SK-N-SH treated with all-trans-retinoic acid at 6 μM for 48 hours (cell line): ENCODE measurements around the gene VDAC1.

Experiments used
- ATAC-seq: fragments of 200-7000 bp; cut with Tn5 transposase; 3 replicates; pipeline ENCODE4 v1.9.1; 2020; ENCODE audit warnings: mild to moderate bottlenecking, moderate library complexity
- ARNTL ChIP-seq: fragments of 450-650 bp; formaldehyde crosslinking; IDR thresholded peaks from 2 replicates; pipeline ENCODE4 v1.5.0; 2020; ENCODE audit warnings: low read depth, mild to moderate bottlenecking, moderate library complexity, borderline replicate concordance
- BACH2 ChIP-seq: fragments of 250-450 bp; sonication (Bioruptor Pico); IDR thresholded peaks from 2 replicates; pipeline ENCODE4 v1.9.0; 2021; ENCODE audit warnings: mild to moderate bottlenecking, borderline replicate concordance
- CSDC2 ChIP-seq: fragments of 250-450 bp; sonication (Bioruptor Pico); IDR thresholded peaks from 2 replicates; pipeline ENCODE4 v1.5.0; 2020; ENCODE audit warnings: mild to moderate bottlenecking, moderate library complexity
- ESRRG ChIP-seq: fragments of 250-450 bp; sonication (Bioruptor Pico); IDR thresholded peaks from 2 replicates; pipeline ENCODE4 v1.6.1; 2021; ENCODE audit warnings: mild to moderate bottlenecking
- GLIS3 ChIP-seq: fragments of 250-450 bp; sonication (Bioruptor Pico); IDR thresholded peaks from 2 replicates; pipeline ENCODE4 v1.5.0; 2020; ENCODE audit warnings: mild to moderate bottlenecking, moderate library complexity
- ISL1 ChIP-seq: fragments of 250-450 bp; sonication (Bioruptor Pico); IDR thresholded peaks from 2 replicates; pipeline ENCODE4 v2.1.2; 2022; ENCODE audit warnings: mild to moderate bottlenecking, moderate library complexity
- OSR1 ChIP-seq: fragments of 250-450 bp; sonication (Bioruptor Pico); IDR thresholded peaks from 2 replicates; pipeline ENCODE4 v1.8.0; 2022; ENCODE audit warnings: moderate library complexity, mild to moderate bottlenecking, inconsistent platforms
- POU6F1 ChIP-seq: fragments of 250-450 bp; sonication (Bioruptor Pico); IDR thresholded peaks from 2 replicates; pipeline ENCODE4 v1.8.0; 2021; ENCODE audit warnings: low read depth, mild to moderate bottlenecking, moderate library complexity, borderline replicate concordance
- PPARA ChIP-seq: fragments of 250-450 bp; sonication (Bioruptor Pico); IDR thresholded peaks from 2 replicates; pipeline ENCODE4 v1.5.0; 2020; ENCODE audit warnings: mild to moderate bottlenecking, borderline replicate concordance
- RARB ChIP-seq: fragments of 250-450 bp; sonication (Bioruptor Pico); IDR thresholded peaks from 2 replicates; pipeline ENCODE4 v1.8.0; 2021; ENCODE audit warnings: mild to moderate bottlenecking, moderate library complexity
- SNAI2 ChIP-seq: fragments of 250-450 bp; sonication (Bioruptor Pico); IDR thresholded peaks from 2 replicates; pipeline ENCODE4 v1.5.0; 2020; ENCODE audit warnings: mild to moderate bottlenecking, moderate library complexity
- TCF4 ChIP-seq: fragments of 250-450 bp; sonication (Bioruptor Pico); IDR thresholded peaks from 2 replicates; pipeline ENCODE4 v1.8.0; 2021; ENCODE audit warnings: mild to moderate bottlenecking, moderate library complexity, borderline replicate concordance
- TOX ChIP-seq: fragments of 250-450 bp; sonication (Bioruptor Pico); IDR thresholded peaks from 2 replicates; pipeline ENCODE4 v1.8.0; 2021; ENCODE audit warnings: mild to moderate bottlenecking, moderate library complexity, borderline replicate concordance
- ZC3H10 ChIP-seq: fragments of 250-450 bp; sonication (Bioruptor Pico); IDR thresholded peaks from 2 replicates; pipeline ENCODE4 v1.5.1; 2021; ENCODE audit warnings: mild to moderate bottlenecking, moderate library complexity
- ZFP3 ChIP-seq: fragments of 250-450 bp; sonication (Bioruptor Pico); IDR thresholded peaks from 2 replicates; pipeline ENCODE4 v1.5.0; 2020; ENCODE audit warnings: mild to moderate bottlenecking, moderate library complexity
- ZFP30 ChIP-seq: fragments of 450-650 bp; formaldehyde crosslinking; IDR thresholded peaks from 2 replicates; pipeline ENCODE4 v1.5.0; 2022; ENCODE audit warnings: mild to moderate bottlenecking, moderate library complexity
- ZNF565 ChIP-seq: fragments of 450-650 bp; formaldehyde crosslinking; conservative IDR thresholded peaks from 2 replicates; pipeline ENCODE4 v1.5.0; 2020; ENCODE audit warnings: low read depth, mild to moderate bottlenecking, moderate library complexity
- ZNF8 ChIP-seq: fragments of 450-650 bp; formaldehyde crosslinking; IDR thresholded peaks from 2 replicates; pipeline ENCODE4 v1.5.0; 2020; ENCODE audit warnings: mild to moderate bottlenecking, moderate library complexity
- TF ChIP-seq, protein P1 (sequence below): fragments of 250-450 bp; sonication (Bioruptor Pico); IDR thresholded peaks from 2 replicates; pipeline ENCODE4 v1.5.0; 2020; ENCODE audit warnings: mild to moderate bottlenecking, moderate library complexity
- TF ChIP-seq, protein P2 (sequence below): fragments of 250-450 bp; sonication (Bioruptor Pico); IDR thresholded peaks from 2 replicates; pipeline ENCODE4 v1.5.1; 2020; ENCODE audit warnings: low read depth, mild to moderate bottlenecking, moderate library complexity
- TF ChIP-seq, protein P3 (sequence below): fragments of 250-450 bp; sonication (Bioruptor Pico); IDR thresholded peaks from 2 replicates; pipeline ENCODE4 v1.8.0; 2020; ENCODE audit warnings: mild to moderate bottlenecking, moderate library complexity, borderline replicate concordance
- TF ChIP-seq, protein P4 (sequence below): fragments of 250-450 bp; sonication (Bioruptor Pico); IDR thresholded peaks from 2 replicates; pipeline ENCODE4 v1.5.1; 2021; ENCODE audit warnings: mild to moderate bottlenecking, moderate library complexity

Gene VDAC1

DNA sequence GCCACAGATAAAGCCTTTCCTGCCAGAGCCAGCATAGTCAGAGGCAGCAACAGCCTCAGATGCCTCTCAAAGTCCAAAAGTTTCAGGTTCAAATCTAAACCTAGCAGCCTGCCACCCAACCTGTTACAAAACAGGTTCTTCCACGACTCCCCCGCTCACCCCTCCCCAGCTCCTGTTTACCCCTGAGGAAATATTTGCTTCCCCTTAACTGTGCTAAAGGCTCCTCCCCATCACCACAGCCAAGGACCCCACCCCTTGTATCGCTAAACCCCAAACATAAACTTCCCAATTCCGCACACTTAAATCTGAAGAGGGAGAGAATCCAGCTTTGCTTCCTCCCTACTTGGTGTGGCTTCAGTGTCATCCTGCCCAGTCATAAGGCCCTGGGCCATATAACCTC is 15.4 kb upstream of the VDAC1 start:
- TF ChIP-seq BACH2 (CRISPR knock-in tag) (no peak), ESRRG (no peak), ISL1 (no peak), ARNTL (no peak), ZFP3 (CRISPR knock-in tag) (no peak), TOX (CRISPR knock-in tag) (no peak), TCF4 (no peak), RARB (CRISPR knock-in tag) (no peak), PPARA (no peak), ZC3H10 (CRISPR knock-in tag) (no peak), ZFP30 (CRISPR knock-in tag) (no peak), POU6F1 (no peak), ZNF8 (CRISPR knock-in tag) (no peak), OSR1 (no peak)
- TF ChIP-seq, protein P1, sequence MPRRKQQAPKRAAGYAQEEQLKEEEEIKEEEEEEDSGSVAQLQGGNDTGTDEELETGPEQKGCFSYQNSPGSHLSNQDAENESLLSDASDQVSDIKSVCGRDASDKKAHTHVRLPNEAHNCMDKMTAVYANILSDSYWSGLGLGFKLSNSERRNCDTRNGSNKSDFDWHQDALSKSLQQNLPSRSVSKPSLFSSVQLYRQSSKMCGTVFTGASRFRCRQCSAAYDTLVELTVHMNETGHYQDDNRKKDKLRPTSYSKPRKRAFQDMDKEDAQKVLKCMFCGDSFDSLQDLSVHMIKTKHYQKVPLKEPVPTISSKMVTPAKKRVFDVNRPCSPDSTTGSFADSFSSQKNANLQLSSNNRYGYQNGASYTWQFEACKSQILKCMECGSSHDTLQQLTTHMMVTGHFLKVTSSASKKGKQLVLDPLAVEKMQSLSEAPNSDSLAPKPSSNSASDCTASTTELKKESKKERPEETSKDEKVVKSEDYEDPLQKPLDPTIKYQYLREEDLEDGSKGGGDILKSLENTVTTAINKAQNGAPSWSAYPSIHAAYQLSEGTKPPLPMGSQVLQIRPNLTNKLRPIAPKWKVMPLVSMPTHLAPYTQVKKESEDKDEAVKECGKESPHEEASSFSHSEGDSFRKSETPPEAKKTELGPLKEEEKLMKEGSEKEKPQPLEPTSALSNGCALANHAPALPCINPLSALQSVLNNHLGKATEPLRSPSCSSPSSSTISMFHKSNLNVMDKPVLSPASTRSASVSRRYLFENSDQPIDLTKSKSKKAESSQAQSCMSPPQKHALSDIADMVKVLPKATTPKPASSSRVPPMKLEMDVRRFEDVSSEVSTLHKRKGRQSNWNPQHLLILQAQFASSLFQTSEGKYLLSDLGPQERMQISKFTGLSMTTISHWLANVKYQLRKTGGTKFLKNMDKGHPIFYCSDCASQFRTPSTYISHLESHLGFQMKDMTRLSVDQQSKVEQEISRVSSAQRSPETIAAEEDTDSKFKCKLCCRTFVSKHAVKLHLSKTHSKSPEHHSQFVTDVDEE (CRISPR knock-in tag) = no peak
- TF ChIP-seq, protein P2, sequence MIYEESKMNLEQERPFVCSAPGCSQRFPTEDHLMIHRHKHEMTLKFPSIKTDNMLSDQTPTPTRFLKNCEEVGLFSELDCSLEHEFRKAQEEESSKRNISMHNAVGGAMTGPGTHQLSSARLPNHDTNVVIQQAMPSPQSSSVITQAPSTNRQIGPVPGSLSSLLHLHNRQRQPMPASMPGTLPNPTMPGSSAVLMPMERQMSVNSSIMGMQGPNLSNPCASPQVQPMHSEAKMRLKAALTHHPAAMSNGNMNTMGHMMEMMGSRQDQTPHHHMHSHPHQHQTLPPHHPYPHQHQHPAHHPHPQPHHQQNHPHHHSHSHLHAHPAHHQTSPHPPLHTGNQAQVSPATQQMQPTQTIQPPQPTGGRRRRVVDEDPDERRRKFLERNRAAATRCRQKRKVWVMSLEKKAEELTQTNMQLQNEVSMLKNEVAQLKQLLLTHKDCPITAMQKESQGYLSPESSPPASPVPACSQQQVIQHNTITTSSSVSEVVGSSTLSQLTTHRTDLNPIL (CRISPR knock-in tag) = no peak
- TF ChIP-seq, protein P3, sequence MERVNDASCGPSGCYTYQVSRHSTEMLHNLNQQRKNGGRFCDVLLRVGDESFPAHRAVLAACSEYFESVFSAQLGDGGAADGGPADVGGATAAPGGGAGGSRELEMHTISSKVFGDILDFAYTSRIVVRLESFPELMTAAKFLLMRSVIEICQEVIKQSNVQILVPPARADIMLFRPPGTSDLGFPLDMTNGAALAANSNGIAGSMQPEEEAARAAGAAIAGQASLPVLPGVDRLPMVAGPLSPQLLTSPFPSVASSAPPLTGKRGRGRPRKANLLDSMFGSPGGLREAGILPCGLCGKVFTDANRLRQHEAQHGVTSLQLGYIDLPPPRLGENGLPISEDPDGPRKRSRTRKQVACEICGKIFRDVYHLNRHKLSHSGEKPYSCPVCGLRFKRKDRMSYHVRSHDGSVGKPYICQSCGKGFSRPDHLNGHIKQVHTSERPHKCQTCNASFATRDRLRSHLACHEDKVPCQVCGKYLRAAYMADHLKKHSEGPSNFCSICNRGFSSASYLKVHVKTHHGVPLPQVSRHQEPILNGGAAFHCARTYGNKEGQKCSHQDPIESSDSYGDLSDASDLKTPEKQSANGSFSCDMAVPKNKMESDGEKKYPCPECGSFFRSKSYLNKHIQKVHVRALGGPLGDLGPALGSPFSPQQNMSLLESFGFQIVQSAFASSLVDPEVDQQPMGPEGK (CRISPR knock-in tag) = no peak
- TF ChIP-seq, all 23 proteins: peak for 0

DNA sequence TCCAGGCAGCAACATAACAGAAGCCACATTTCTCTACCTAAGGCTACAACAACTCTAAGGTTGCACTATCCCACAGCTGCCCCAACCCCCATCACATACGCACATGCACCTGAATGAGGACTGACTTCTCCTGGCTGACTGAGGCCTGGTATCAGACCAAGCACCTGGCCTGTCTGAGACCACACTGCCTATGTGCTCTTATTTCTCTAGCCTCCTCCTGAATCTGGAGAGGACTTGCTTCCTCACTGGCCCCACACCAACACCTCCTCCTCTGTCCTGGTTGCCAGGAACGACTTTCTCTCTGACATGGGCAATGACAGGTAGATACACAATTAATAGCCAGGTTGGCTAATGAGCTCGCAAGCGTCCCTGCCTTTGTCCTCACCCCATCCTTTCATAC is 14.9 kb upstream of the VDAC1 start:
- no peak for ATAC-seq
- TF ChIP-seq ZFP3 (CRISPR knock-in tag) (no peak), PPARA (no peak), OSR1 (no peak), GLIS3 (no peak), ARNTL (no peak), SNAI2 (no peak), TCF4 (no peak), RARB (CRISPR knock-in tag) (no peak), POU6F1 (no peak)

More for the DNA sequence above, 15.4 kb upstream of the VDAC1 start:
- ATAC-seq = no peak

DNA sequence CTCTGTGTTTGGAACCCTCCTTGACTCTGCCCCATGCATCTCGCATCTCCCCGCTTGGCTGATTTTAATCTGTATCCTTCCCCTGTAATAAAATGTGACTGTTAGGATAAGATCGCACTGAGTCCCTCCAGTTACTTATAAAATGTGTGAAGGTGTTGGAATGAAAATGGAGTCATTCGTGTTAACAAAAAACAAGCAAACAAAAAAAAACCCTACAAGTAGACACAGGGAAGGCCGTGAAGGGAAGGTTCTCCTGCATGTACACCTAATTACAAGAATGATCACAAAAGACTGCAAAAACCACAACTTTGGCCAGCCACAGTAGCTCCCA is 14.2 kb upstream of the VDAC1 start:
- ATAC-seq = no peak
- no peak for TF ChIP-seq OSR1
- TF ChIP-seq ISL1 = no peak
- no peak for TF ChIP-seq CSDC2 (CRISPR knock-in tag)
- no peak for TF ChIP-seq TOX (CRISPR knock-in tag)
- no peak for TF ChIP-seq GLIS3
- no peak for TF ChIP-seq ZNF8 (CRISPR knock-in tag)
- TF ChIP-seq, protein P4, sequence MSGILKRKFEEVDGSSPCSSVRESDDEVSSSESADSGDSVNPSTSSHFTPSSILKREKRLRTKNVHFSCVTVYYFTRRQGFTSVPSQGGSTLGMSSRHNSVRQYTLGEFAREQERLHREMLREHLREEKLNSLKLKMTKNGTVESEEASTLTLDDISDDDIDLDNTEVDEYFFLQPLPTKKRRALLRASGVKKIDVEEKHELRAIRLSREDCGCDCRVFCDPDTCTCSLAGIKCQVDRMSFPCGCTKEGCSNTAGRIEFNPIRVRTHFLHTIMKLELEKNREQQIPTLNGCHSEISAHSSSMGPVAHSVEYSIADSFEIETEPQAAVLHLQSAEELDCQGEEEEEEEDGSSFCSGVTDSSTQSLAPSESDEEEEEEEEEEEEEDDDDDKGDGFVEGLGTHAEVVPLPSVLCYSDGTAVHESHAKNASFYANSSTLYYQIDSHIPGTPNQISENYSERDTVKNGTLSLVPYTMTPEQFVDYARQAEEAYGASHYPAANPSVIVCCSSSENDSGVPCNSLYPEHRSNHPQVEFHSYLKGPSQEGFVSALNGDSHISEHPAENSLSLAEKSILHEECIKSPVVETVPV (CRISPR knock-in tag) = no peak
- TF ChIP-seq ARNTL = no peak
- TF ChIP-seq, protein P1 (CRISPR knock-in tag) = no peak
- no peak for TF ChIP-seq ZFP3 (CRISPR knock-in tag)
- TF ChIP-seq RARB (CRISPR knock-in tag) = no peak
- no peak for TF ChIP-seq ZNF565 (CRISPR knock-in tag)
- no peak for TF ChIP-seq ESRRG
- TF ChIP-seq PPARA = no peak
- TF ChIP-seq, protein P3 (CRISPR knock-in tag) = no peak
- no peak for TF ChIP-seq ZFP30 (CRISPR knock-in tag)
- TF ChIP-seq ZC3H10 (CRISPR knock-in tag) = no peak
